HG03139 (cell line): Measurements from ENCODE around the gene CROT.
A peak's percentile ranks its signal among the peaks of the same experiment; 100 is the strongest.

Experiments
- ATAC-seq: cut with Tn5 transposase; IDR thresholded peaks from one replicate; pipeline ENCODE4 v1.9.1; 2021; ENCODE audit not compliant: unreplicated experiment

Gene CROT

DNA sequence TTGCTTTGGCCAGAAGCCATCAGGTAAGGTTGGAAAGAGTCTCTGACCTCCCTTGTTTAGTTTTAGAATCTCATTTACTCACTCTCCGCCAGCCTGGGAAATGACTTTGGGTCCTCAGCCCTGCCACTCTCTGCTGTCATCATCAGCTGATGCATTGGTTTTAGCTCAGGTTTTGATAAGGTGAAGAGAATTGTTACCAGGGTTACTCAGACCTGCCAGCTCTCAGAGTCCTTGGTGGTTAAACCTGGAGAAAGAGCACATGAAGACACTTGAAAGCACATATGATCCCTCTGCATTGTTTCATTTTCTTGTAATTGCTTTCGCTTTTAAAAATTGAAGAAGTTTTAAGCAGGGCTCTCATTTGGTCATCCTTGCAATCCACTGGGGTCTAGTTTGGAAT is 4.0 kb upstream of the CROT start:
- no peak for ATAC-seq

DNA sequence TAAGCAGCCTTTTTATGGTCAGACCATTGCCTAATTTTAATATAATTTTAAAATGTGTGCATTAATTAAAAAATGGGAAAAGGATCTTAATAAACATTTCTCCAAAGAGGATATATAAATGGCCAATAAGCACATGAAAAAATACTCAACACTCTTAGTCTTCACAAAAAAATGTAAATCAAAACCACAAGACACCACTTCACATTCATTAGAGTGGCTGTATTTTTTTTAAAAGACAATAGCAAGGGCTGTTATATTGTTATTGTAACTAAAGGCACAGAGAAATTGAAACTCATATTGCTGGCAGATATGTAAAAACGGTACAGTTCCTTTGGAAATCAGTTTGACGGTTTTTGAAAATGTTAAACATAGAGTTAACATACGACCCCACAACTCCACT is 3.2 kb upstream of the CROT start:
- no peak for ATAC-seq

DNA sequence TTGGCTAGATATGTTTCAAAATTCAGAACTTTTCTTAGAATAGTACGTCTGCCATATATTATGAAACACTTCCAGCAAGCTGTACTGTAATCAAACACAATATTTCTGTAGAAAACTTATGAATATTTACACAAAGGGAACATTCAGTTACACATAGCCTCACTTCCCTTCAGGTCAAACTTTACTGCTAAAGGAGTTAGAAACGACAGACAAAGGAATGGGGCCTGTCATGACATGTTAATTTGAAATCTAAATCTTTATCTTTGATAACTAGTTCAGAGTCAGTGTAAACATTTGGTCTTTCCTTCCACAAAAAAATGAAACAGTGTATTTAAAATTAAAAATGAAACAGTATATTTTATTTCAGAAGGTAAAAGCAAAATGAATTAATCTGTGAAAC is 1.0 kb upstream of the CROT start:
- ATAC-seq = no peak

DNA sequence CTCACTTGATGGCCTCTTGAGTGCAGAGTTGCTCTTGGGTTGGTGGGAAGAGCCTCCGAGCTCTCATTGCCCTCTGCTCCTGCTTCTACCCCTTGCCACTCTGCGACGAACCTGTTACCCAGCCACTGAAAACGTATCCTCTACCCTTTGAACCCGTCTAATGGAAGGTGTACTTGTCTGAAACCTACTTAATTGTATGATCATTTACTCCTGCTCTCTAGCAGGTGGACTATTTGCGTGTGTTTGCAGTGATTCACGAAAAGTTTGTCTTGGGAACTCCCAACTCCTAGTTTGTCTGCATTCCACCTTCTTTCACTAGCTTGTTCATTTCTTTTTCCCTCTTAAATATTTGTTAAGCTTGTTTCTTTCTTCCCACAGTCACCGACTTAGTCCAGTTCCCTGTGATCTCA is 503 bp downstream of the CROT start:
- peak; percentile 2 for ATAC-seq

DNA sequence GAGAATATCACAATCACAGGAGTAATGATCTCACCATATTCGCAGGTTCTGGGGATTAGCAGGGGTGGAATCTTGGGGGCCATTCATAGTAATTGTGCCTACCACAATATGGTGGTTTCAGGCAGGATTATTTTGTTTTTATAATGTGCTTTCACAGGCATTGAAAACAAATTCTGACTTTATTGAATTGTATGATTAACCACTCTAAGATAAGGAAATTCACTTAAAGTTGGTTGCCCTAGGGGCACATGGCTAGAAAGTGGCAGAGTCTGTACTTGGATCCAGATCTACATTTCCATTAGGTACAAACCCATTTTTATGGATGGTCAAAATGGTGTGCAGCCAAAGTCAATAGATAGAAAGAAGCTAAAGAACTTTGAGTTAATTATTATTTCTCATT is 1.7 kb downstream of the CROT start:
- ATAC-seq = no peak

DNA sequence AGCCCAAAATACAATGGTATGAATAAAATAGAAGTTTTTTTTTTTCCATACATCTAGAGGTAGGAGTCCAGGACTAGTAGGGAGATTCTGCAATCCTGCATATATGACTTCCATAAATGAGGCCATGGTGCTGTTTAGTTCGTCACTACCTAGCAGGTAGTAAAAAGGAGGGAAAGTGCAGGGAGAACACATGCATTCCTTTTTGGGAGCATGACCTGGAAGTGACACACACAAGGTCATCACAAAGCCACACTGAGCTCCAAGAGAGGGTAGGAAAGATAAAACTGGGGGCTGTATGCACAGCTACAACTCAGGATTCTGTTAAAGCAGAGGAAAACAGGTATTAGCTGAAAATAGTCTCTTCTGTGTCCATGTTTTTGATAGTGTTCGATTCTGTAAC is 2.2 kb downstream of the CROT start:
- ATAC-seq = no peak

DNA sequence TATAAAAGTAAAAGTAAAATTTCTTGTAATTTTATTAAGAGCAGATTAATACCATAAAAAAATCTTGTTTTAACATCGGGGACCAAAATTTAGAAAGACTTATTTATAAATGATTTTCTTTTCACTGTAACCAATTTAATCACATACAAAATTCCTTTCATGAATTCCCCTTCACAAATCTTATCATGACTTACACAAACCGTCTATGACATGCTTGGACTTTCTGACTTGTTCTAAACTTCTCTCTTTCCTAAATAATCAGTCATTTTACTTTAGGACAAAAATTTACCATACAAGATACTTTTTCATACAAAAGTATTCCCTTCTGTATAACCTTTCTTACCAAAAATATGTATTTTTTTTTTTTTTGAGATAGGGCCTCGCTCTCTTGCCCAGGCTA is 9.3 kb downstream of the CROT start:
- no peak for ATAC-seq

DNA sequence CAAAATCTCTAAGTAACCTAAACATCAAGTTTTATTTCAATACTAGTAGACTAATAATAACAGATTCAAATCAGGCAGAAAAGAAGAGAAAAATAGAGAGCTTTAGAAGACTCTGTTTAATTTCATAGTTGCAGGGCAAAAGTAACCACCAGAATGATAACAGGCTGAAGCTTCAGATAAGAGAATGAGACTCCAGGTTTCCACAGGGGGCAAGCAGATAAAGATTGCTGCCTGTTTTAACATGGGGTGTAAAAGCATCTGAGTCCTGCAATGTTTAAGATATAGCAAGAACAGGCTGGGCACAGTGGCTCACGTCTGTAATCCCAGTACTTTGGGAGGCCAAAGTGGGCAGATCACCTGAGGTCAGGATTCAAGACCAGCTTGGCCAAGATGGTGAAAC is 11.0 kb downstream of the CROT start:
- ATAC-seq = no peak

DNA sequence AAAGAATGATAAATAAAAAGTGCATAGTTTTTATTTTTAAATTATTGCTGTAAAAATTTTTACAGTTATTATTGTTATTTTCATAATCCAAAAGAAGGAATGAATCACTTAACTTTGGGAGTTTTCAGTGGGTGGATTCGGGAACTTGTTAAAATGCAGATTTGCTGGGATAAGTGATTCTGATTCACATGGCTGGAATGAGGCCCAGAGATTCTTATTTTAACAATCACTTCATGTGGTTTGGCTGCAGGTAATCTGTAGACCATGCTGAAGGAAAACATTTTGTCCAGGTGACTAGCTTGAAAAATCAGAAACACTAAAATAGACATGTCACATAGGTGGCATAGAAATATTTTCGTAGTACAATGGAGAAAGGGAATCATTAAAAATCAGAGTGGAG is 13.9 kb downstream of the CROT start:
- ATAC-seq = no peak

DNA sequence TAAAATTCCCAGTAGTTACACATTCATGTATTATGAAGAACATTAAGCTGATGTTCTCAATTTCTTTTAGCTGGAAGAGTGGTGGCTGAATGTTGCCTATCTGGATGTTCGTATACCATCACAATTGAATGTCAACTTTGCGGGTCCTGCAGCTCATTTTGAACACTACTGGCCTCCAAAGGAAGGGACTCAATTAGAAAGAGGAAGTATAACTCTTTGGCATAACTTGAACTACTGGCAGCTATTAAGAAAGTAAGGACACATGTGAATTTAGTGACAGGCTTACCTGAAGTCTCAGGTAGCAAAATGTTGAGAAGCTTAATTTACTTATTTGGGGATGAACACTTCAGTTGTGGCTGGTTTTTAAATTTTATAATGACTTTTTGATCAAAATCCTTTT is 15.9 kb downstream of the CROT start:
- no peak for ATAC-seq

DNA sequence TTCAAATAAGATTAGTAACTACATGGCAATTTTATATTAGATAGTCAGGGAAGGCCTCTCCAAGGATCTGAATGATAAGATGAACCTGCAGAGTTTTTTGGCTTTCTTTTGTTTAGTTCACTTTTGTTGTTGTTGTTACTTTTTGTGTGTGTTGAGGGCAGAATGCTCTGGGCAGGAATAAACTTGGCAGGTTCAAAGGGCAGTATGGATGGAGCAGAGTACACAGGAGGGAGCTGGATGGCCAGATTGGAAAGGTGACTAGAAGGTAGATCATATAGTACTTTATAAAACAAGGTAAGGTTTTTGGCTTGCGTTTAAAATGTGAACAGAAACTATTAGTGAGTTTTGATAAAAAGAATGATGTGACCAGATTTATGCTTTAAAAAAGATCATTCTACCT is 17.9 kb downstream of the CROT start:
- no peak for ATAC-seq

DNA sequence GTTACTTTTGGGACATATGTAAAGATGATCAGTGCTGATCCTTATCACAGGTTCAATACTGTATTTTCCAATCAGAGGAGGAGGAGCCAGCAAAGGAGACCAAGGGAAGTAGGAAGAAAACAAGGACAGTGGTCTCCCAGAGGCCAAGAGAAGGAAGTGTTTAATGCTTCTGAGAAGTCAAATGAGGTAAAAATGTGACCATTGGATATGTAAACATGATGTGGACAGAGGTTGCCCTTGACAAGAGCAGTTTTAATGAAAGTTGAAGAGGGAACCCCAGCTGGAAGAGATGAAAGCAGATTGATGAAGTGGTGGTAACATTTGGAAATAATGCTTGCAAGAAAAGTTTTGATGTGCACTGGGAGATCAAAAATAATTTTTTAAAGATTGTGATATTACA is 18.8 kb downstream of the CROT start:
- ATAC-seq = no peak

DNA sequence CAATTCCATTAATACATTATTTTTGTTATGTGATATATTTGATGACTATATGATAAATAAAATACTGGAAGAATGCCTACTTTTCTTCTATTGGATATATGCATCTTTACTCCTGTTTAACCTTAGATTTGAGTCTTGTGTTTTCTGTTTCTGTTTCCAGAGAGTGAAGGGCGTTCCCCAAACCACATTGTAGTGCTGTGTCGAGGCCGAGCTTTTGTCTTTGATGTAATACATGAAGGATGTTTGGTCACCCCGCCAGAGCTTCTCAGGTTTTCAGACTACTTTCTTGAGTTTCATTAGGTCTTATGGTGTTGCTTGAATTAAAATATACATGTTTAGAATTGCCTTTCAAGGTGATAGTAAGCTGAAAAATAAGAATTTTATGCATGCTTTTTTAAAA is 23.8 kb downstream of the CROT start:
- no peak for ATAC-seq

DNA sequence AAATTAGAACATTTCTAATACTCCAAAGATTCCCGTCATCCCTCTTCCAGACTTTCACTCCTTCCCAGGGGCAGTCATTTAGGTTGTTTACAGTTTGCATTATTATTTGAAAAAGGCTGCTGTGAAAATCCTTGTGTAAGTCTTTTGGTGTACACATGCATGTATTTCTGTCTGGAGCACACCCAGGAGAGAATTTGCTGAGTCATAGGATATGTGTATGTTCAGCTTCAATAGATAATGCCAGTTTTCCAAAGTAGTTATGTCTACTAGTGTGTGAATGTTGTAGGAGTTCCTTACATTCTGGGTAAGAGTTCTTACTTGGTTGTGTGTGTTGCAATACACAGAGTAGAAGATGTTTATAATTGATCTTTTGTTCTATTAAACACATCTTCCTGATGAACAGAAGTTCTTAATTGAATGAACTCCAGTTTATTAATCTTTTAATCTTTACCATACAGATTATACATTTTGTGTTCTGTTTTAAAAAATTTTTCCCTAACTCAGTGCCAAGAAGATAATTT is 25.3 kb downstream of the CROT start:
- ATAC-seq = no peak

DNA sequence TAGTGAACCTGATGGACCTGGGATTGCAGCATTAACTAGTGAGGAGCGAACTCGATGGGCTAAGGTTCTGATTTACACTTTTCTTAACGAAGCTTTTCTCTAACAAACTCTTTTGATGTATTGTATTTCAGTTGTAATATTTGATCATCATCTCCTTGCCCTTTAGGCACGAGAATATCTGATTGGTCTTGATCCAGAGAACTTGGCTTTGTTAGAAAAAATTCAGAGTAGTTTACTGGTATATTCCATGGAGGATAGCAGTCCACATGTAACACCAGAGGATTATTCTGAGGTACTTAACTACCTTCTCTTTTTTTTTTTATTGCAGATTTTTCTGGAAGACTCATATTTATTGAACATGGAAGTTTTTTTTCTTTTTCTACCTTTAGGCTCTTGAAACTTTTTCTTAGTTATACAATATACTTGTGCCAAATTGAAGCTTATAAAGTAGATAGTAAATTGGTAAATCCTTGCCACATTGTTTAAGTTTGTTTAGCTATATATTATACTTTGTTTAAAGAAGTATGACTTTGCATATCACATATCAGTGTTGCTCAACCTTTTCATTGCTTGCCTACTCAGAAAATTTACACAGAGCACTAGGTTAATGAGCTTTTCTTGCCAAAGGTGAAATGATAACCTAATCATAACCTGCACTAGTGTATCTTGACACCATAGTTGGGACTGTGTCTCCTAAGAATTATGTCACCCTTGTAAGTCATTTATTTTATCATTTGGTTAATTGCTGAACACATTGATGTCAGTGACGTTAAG is 30.4 kb downstream of the CROT start:
- ATAC-seq = no peak

DNA sequence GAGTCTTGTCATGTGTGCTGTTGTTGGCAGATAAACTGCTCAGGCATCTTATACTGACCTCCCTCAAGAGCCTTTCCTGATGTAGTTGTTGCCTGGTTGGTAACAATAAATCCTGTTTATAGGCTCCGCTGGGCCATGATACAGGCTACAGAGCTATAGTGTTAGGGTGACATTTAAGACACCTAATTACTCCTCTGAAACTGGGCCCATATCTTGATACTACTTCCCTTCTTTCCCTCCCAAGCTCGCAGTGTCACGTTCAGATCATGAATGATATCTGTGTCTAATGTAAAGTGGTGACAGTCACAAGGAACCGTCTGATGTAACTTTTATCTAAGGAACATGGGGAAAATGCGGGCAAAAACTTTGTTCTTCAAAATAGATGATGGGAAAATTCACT is 35.4 kb downstream of the CROT start:
- ATAC-seq = no peak

DNA sequence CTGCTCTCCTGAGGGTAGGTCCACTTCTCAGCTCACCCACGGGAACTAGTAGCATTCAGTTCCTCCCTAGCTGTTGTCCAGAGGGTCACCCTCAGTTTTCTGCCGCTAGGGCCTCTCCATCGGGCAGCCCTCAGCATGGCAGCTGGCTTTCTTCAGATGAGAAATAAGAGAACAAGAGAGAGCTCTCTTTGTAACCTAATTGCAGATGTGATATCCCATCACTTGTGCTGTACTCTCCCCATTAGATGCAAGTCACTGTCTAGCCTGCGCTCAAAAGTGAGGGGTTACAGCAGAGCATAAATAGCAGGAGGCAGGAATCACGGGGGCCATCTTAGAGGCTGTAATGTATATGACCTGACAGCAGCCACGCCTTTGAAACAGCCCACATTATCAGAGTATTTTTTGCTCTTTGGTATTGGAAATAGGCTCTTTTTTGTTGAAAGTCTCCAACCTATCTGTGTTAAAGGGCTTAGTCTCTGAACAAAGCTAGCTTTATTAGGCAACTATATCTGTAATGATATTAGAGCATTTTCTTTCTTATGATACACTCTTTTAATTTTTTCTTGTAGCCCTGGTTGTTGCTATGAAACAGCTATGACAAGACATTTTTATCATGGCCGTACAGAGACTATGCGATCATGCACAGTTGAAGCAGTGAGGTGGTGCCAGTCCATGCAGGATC is 45.7 kb downstream of the CROT start:
- ATAC-seq = no peak

DNA sequence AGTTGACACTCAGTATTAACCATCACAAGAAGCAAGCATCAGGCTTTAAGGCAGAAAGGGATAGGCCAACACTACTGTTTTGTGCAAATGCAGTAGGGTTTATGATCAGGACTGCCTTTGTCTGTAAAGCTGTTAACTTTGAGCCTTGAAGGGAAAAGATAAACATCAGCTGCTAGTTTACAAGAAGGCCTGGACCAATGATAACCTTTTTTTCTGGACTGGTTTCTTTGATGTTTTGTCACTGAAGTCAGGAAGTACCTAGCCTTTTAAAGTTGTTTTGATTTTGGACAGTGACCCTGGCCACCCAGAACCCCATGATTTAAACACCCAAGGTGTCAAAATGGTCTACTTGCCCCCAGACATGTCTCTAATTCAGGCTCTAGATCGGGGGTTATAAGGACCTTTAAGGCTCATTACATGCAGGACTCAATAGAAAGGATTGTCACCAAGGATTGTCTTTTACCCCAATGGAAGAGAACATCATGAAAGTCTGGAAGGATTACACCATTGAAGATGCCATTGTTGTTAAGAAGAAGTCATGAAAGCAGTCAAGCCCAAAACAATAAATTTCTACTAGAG is 50.1 kb downstream of the CROT start:
- no peak for ATAC-seq

DNA sequence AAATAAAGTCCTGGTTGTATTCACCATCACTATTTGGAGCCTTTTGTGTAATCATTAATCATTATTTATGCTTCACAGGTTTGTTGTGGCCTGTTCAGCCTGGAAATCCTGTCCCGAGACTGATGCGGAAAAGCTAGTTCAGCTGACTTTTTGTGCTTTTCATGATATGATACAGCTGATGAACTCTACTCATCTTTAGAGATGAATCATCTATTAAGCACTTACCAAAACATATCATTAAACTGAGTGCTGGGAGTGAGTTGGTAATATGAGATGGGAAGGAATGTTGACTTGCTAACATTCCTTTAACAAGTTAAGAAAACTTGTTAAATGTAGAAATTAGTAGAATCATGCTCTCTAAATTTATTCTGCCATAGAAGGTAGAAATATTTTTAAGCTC is 53.0 kb downstream of the CROT start:
- ATAC-seq = no peak

DNA sequence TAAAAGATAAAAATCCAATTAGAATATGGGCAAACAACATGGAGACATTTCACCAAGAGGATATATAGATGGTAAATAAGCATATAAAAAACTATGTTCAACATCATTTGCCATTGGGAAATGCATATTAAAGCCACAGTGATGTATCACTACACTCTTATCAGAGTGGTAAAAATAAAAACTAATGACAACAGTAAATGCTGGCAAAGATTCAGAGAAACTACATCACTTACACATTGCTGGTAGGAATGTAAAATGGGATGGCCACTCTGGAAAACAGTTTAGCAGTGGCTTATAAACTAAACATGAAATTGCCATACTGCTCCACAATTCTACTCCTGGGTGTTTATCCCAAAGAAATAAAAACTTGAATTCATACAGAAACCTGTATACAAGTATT is 59.2 kb downstream of the CROT start:
- no peak for ATAC-seq

DNA sequence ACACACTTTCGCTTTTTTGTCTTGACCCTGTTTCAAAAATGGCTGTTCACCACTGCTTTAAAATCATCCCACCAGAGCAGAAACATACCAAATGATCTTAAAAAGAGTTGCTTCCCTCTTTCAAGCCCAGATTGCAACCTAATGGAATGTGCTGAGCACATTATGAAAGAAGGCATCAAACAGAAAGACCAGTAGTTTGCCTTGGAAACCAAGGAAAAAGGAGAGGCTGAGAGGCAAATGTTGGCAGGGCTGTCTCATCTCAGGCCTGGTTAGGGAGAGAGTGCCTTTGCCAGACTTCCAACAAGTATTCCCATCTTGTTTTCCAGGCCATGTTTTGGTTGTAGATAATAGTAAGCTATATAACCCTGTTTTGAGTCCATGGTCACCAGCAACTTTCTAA is 65.7 kb downstream of the CROT start:
- ATAC-seq = no peak

DNA sequence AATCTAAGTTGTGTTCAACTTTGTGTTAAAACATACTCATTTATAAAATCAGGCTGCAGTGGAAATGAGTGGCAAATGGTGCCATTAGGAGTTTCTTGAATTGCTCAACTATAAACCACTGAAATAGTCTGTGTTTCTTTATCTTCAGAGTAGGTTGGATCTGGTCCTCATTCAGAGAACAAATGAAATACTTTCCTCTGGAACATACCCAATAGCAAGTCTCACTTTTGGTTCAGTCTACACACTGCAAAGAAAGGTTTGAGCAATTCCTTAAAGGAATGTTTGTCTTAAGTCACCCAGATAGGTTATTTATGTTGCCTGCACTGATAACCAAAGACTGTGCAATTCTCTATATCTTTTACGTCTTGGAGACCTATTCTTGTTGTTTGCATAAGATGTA is 67.6 kb downstream of the CROT start:
- ATAC-seq = no peak
